ENCODE data around the gene ORC3.

Gene ORC3

GRCh38 chr6:87586371-87587077 is 3.4 kb upstream of the ORC3 start (continued):
- TF ChIP-seq PATZ1 (tag by site-specific recombination; IDR thresholded peaks at IDR 0.05): no peak
- TF ChIP-seq ZFP69B (tag by site-specific recombination; IDR thresholded peaks at IDR 0.05): no peak
- TF ChIP-seq ZNF19 (tag by site-specific recombination; IDR thresholded peaks at IDR 0.05; ENCODE audit: low read depth): 0 out of 2 replicates have a peak, but pooled peaks have one; percentile 77
- no peak for TF ChIP-seq ZNF169 (tag by site-specific recombination; IDR thresholded peaks at IDR 0.05)
- no peak for TF ChIP-seq PRDM2 (tag by site-specific recombination; IDR thresholded peaks at IDR 0.05; ENCODE audit: borderline replicate concordance)
- no peak for TF ChIP-seq ZNF223 (tag by site-specific recombination; IDR thresholded peaks at IDR 0.05)
- no peak for TF ChIP-seq KLF8 (tag by site-specific recombination; IDR thresholded peaks at IDR 0.05)
- peak; percentile 95 for TF ChIP-seq ZNF394 (tag by site-specific recombination; IDR thresholded peaks at IDR 0.05; ENCODE audit: borderline replicate concordance)
- no peak for TF ChIP-seq ZNF398 (tag by site-specific recombination; IDR thresholded peaks at IDR 0.05)
- TF ChIP-seq ZNF707 (tag by site-specific recombination; IDR thresholded peaks at IDR 0.05): no peak
- TF ChIP-seq ZNF548 (tag by site-specific recombination; IDR thresholded peaks at IDR 0.05): no peak
- no peak for TF ChIP-seq ZNF184 (tag by site-specific recombination; IDR thresholded peaks at IDR 0.05)
- no peak for TF ChIP-seq ZNF660 (tag by site-specific recombination; IDR thresholded peaks at IDR 0.05)
- no peak for TF ChIP-seq KLF1 (tag by site-specific recombination; IDR thresholded peaks at IDR 0.05)
- no peak for TF ChIP-seq ZBTB1 (tag by site-specific recombination; IDR thresholded peaks at IDR 0.05)
- peak; percentile 48; the same call in 1 of the 2 replicates for TF ChIP-seq ZNF629 (tag by site-specific recombination; IDR thresholded peaks at IDR 0.05)
- TF ChIP-seq ZBTB44 (tag by site-specific recombination; IDR thresholded peaks at IDR 0.05): no peak
- TF ChIP-seq ZNF138 (tag by site-specific recombination; IDR thresholded peaks at IDR 0.05; ENCODE audit: borderline replicate concordance): no peak
- TF ChIP-seq ZNF24 (tag by site-specific recombination; IDR thresholded peaks at IDR 0.05): no peak
- TF ChIP-seq ZNF311 (tag by site-specific recombination; IDR thresholded peaks at IDR 0.05; ENCODE audit: borderline replicate concordance): no peak
- TF ChIP-seq YY1 (tag by site-specific recombination; IDR thresholded peaks at IDR 0.05): no peak
- peak; percentile 73 for TF ChIP-seq ZBTB11 (tag by site-specific recombination; conservative IDR thresholded peaks at IDR 0.05; ENCODE audit: low read depth)
- TF ChIP-seq IKZF3 (tag by site-specific recombination; IDR thresholded peaks at IDR 0.05): no peak
- no peak for TF ChIP-seq ZNF157 (tag by site-specific recombination; IDR thresholded peaks at IDR 0.05)
- no peak for TF ChIP-seq SCRT1 (tag by site-specific recombination; IDR thresholded peaks at IDR 0.05; ENCODE audit: borderline replicate concordance)
